ENCODE data around the gene IARS2.
"Not testable (repeated sequence)": the region's sequence is repeated elsewhere in the genome, so short reads cannot be mapped to it uniquely, and the experiment has no call there.

Gene IARS2

DNA sequence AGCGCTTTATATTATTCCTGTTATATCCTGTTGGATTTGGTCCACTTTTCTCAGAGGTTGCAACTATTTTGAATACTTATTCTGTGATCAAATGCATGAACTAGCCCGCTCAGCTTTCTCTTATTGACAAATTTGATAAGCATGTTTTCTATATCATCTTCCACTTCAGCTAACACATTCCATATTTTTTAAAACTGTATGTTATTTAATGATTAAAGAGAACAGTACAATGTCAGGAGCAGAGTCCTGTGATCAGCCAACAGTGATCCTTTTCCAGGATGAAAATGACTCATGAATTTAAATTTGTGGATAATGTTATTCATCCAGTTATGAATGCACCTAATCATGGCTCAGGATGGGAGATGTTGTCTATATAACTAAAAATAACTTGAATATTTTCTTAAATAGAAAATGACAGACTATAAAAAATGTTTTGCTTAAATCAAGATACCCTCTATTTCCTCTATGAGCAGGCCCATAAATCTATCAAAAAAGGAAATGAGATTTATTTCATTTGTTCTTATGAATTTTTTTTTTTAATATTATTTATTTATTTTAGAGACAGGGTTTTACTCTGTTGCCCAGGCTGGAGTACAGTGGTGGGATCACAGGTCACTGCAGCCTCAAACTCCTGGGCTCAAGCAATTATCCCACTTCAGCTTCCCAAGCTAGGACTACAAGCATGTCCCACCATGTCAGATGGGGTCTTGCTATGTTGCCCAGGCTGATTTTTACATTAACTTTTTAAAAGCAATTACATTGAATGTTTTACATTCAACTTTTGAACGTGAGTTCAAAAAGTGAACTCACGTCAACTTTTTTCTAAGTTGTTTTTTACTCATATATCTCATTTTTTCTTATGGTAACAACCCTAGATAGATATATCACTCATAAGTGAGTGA is 16.8 kb upstream of the IARS2 start:
- H3K9me3 ChIP-seq (ENCODE audit: control insufficient read depth, insufficient read depth, low read length), result no peaks in the 10 kb centered on the region
- H3K36me3 ChIP-seq (ENCODE audit: control insufficient read depth, insufficient read depth, low read length), result no peaks in the 10 kb centered on the region
- WGBS (ENCODE audit: insufficient coverage, insufficient read length), result no CpG with 5 or more reads among the region's 4 CpGs
- H3K4me3 ChIP-seq (ENCODE audit: low read length), result no peak overlapping the region
- DNase-seq (ENCODE audit: low read depth, low spot score), result no peak
- H3K27ac ChIP-seq (ENCODE audit: low read length), result no peak overlapping the region
- H3K27me3 ChIP-seq (ENCODE audit: control insufficient read depth, insufficient read depth, low read length), result no peaks in the 10 kb centered on the region
- no peaks in the 10 kb centered on the region for H3K4me1 ChIP-seq (ENCODE audit: control insufficient read depth, insufficient read depth, low read length)

DNA sequence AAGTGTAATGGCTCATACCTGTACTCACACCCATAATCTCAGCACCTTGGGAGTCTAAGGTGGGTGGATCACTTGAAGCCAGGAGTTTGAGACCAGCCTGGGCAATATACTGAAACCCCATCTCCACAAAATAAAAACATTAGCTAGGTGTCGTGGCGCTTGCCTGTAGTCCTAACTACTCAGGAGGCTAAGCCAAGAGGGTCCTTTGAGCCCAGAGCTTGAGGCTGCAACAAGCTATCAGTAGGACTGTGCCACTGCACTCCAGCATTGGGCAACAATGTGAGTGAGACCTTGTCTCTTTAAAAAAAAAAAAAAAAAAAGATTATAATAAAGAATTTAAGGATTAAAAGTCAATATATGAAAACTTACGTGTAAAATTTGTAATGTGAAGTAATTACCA is 16.0 kb upstream of the IARS2 start:
- no peak for DNase-seq (ENCODE audit: low read depth, low spot score)
- H3K27me3 ChIP-seq (ENCODE audit: control insufficient read depth, insufficient read depth, low read length), result no peaks in the 10 kb centered on the region
- no peaks in the 10 kb centered on the region for H3K9me3 ChIP-seq (ENCODE audit: control insufficient read depth, insufficient read depth, low read length)
- no CpG with 5 or more reads among the region's 3 CpGs for WGBS (ENCODE audit: insufficient coverage, insufficient read length)
- H3K4me3 ChIP-seq (ENCODE audit: low read length), result no peak overlapping the region
- no peaks in the 10 kb centered on the region for H3K4me1 ChIP-seq (ENCODE audit: control insufficient read depth, insufficient read depth, low read length)
- H3K36me3 ChIP-seq (ENCODE audit: control insufficient read depth, insufficient read depth, low read length), result no peaks in the 10 kb centered on the region
- no peak overlapping the region for H3K27ac ChIP-seq (ENCODE audit: low read length)

- Histone ChIP-seq H3K27ac (ENCODE audit: low read length) (no peak overlapping the region), H3K4me3 (ENCODE audit: low read length) (no peak overlapping the region), H3K9me3 (ENCODE audit: control insufficient read depth, insufficient read depth, low read length) (no peaks in the 10 kb centered on the region), H3K27me3 (ENCODE audit: control insufficient read depth, insufficient read depth, low read length) (no peaks in the 10 kb centered on the region), H3K36me3 (ENCODE audit: control insufficient read depth, insufficient read depth, low read length) (no peaks in the 10 kb centered on the region), H3K4me1 (ENCODE audit: control insufficient read depth, insufficient read depth, low read length) (no peaks in the 10 kb centered on the region)
- no peak for DNase-seq (ENCODE audit: low read depth, low spot score)
- no CpG with 5 or more reads among the region's 1 CpG for WGBS (ENCODE audit: insufficient coverage, insufficient read length)
Measured at GRCh38 chr1:220084460-220084859, 9.5 kb upstream of the IARS2 start.

GRCh38 chr1:220086261-220086686 is 7.7 kb upstream of the IARS2 start:
- not testable (repeated sequence) for H3K4me1 ChIP-seq (ENCODE audit: control insufficient read depth, insufficient read depth, low read length); H3K9me3 ChIP-seq (ENCODE audit: control insufficient read depth, insufficient read depth, low read length); H3K27ac ChIP-seq (ENCODE audit: low read length); H3K36me3 ChIP-seq (ENCODE audit: control insufficient read depth, insufficient read depth, low read length); DNase-seq (ENCODE audit: low read depth, low spot score); H3K27me3 ChIP-seq (ENCODE audit: control insufficient read depth, insufficient read depth, low read length); H3K4me3 ChIP-seq (ENCODE audit: low read length)
- WGBS (ENCODE audit: insufficient coverage, insufficient read length), result no CpG with 5 or more reads among the region's 15 CpGs

DNA sequence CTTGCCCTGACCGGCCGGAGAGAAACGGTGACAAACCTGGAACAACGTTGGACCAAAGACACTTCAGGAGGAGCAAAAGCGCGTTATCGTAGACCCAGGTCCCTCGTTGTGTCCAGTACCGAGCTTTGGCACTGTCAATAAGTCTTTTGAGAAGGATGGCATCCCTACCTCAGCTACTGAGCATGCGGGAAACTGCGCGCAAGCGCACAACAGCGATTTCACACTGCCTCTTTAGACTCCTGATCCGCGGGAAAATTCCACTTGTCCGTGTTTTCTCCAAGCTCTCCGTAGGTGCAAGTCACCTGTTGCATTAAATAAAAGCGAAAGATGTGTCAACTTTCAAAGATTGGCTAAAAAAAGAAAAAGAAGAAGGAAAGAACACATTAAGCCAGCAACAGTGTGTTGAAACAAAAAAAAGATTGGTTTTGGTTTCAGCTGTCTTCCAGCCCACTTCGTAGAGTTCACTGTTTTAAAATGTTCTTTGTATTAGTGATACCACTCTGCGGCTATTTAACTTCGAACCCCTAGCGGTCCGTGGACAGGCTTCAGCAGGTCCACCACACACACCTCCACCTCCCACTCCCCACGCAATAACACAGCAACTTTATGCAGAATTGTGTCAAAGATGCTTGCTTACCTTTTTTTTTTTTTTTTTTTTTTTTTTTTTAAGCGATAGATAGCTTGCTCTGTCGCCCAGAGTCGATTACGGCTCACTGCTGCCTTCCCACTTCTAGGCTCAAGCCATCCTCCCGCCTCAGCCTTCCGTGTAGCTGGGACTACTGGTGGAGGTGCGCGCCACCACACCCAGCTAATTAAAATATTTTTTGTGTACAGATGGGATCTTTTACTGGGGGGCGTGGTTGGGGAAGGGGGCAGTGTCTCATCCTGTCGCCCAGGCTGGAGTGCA is 4.0 kb upstream of the IARS2 start, which contains the start of gene BPNT1:
Gene BPNT1 (minus strand): TSS at position 139 of the 907 bp plus-strand sequence. CDS start 9,942 bp downstream, outside the sequence.
- no peaks in the 10 kb centered on the region for H3K9me3 ChIP-seq (ENCODE audit: control insufficient read depth, insufficient read depth, low read length)
- WGBS (ENCODE audit: insufficient coverage, insufficient read length), result no CpG with 5 or more reads among the region's 35 CpGs
- H3K36me3 ChIP-seq (ENCODE audit: control insufficient read depth, insufficient read depth, low read length), result no peaks in the 10 kb centered on the region
- H3K4me1 ChIP-seq (ENCODE audit: control insufficient read depth, insufficient read depth, low read length), result no peaks in the 10 kb centered on the region
- no peak within 1 kb of the TSS for H3K27ac ChIP-seq (ENCODE audit: low read length)
- H3K4me3 ChIP-seq (ENCODE audit: low read length), result peak within 1 kb of the TSS; percentile 82; the same call in 1 of the 2 replicates
- H3K27me3 ChIP-seq (ENCODE audit: control insufficient read depth, insufficient read depth, low read length), result no peaks in the 10 kb centered on the region
- peak; percentile 88 for DNase-seq (ENCODE audit: low read depth, low spot score)

DNA sequence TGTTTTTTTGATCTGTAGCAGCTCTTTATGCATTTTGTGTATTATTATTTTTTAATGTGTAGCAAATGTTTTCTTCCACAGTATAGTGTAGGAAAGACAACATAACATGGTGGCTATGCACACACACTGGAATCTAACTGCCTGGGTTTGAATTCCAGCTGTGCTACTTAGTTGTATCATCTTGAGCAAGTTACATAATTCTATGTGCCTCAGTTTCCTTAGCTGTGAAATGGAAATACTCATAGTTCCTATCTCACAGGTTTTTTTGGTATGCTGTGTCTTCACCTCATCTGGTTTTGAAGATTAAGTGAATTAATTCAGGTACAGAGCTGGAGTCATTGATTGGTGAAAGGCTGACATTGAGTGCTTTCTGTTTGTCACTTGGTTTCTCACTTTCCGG is 1.2 kb upstream of the IARS2 start:
- Histone ChIP-seq H3K4me1 (ENCODE audit: control insufficient read depth, insufficient read depth, low read length) (no peaks in the 10 kb centered on the region), H3K9me3 (ENCODE audit: control insufficient read depth, insufficient read depth, low read length) (no peaks in the 10 kb centered on the region), H3K27me3 (ENCODE audit: control insufficient read depth, insufficient read depth, low read length) (no peaks in the 10 kb centered on the region), H3K4me3 (ENCODE audit: low read length) (no peak overlapping the region), H3K27ac (ENCODE audit: low read length) (no peak overlapping the region), H3K36me3 (ENCODE audit: control insufficient read depth, insufficient read depth, low read length) (no peaks in the 10 kb centered on the region; the same call in 1 of the 2 replicates)
- WGBS (ENCODE audit: insufficient coverage, insufficient read length), result no CpG with 5 or more reads among the region's 1 CpG
- DNase-seq (ENCODE audit: low read depth, low spot score), result no peak

- Histone ChIP-seq H3K9me3 (ENCODE audit: control insufficient read depth, insufficient read depth, low read length) (no peaks in the 10 kb centered on the region), H3K36me3 (ENCODE audit: control insufficient read depth, insufficient read depth, low read length) (no peaks in the 10 kb centered on the region; the same call in 1 of the 2 replicates), H3K27me3 (ENCODE audit: control insufficient read depth, insufficient read depth, low read length) (no peaks in the 10 kb centered on the region), H3K4me1 (ENCODE audit: control insufficient read depth, insufficient read depth, low read length) (no peaks in the 10 kb centered on the region), H3K27ac (ENCODE audit: low read length) (no peak overlapping the region), H3K4me3 (ENCODE audit: low read length) (no peak overlapping the region)
- no peak for DNase-seq (ENCODE audit: low read depth, low spot score)
- no CpG with 5 or more reads among the region's 12 CpGs for WGBS (ENCODE audit: insufficient coverage, insufficient read length)
Measured at GRCh38 chr1:220093361-220094015, 444 bp upstream of the IARS2 start.

GRCh38 chr1:220099826-220100225 is 5.9 kb downstream of the IARS2 start:
- H3K27me3 ChIP-seq (ENCODE audit: control insufficient read depth, insufficient read depth, low read length), result no peaks in the 10 kb centered on the region
- no peaks in the 10 kb centered on the region for H3K4me1 ChIP-seq (ENCODE audit: control insufficient read depth, insufficient read depth, low read length)
- no peak overlapping the region for H3K27ac ChIP-seq (ENCODE audit: low read length)
- DNase-seq (ENCODE audit: low read depth, low spot score), result no peak
- no peaks in the 10 kb centered on the region; the same call in 1 of the 2 replicates for H3K36me3 ChIP-seq (ENCODE audit: control insufficient read depth, insufficient read depth, low read length)
- H3K9me3 ChIP-seq (ENCODE audit: control insufficient read depth, insufficient read depth, low read length), result no peaks in the 10 kb centered on the region
- H3K4me3 ChIP-seq (ENCODE audit: low read length), result no peak overlapping the region

DNA sequence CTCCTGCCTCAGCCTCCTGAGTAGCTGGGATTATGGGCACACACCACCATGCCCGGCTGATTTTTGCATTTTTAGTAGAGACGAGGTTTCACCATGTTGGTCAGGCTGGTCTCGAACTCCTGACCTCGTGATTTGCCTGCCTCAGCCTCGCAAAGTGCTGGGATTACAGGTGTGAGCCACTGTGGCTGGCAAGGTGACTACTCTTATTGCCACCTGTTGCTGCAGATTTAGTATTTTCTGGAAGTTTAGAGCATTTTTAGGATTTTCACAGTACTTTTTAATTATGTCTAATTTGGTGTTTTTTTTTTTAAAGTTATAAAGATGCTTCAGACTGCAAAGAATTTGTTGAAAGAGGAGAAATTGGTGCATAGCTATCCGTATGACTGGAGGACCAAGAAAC is 16.5 kb downstream of the IARS2 start:
- H3K36me3 ChIP-seq (ENCODE audit: control insufficient read depth, insufficient read depth, low read length); H3K9me3 ChIP-seq (ENCODE audit: control insufficient read depth, insufficient read depth, low read length); DNase-seq (ENCODE audit: low read depth, low spot score); H3K27ac ChIP-seq (ENCODE audit: low read length); H3K4me1 ChIP-seq (ENCODE audit: control insufficient read depth, insufficient read depth, low read length); H3K4me3 ChIP-seq (ENCODE audit: low read length); H3K27me3 ChIP-seq (ENCODE audit: control insufficient read depth, insufficient read depth, low read length): not testable (repeated sequence)
- no CpG with 5 or more reads among the region's 6 CpGs for WGBS (ENCODE audit: insufficient coverage, insufficient read length)

DNA sequence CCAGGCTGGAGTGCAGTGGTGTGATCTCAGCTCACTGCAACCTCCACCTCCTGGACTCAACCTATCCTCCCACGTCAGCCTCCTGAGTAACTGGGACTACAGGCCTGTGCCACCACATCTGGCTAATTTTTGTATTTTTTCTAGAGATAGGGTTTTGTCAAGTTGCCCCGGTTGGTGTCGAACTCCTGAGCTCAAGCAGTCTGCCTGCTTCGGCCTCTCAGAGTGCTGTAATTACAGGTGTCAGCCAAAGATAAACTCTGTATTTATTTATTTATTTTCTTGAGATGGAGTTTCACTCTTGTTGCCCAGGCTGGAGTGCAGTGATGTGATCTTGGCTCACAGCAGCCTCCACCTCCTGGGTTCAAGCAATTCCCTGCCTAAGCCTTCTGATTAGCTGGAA is 18.7 kb downstream of the IARS2 start:
- H3K36me3 ChIP-seq (ENCODE audit: control insufficient read depth, insufficient read depth, low read length); H3K27me3 ChIP-seq (ENCODE audit: control insufficient read depth, insufficient read depth, low read length); H3K4me1 ChIP-seq (ENCODE audit: control insufficient read depth, insufficient read depth, low read length); H3K27ac ChIP-seq (ENCODE audit: low read length); DNase-seq (ENCODE audit: low read depth, low spot score); H3K4me3 ChIP-seq (ENCODE audit: low read length); H3K9me3 ChIP-seq (ENCODE audit: control insufficient read depth, insufficient read depth, low read length): not testable (repeated sequence)
- no CpG with 5 or more reads among the region's 4 CpGs for WGBS (ENCODE audit: insufficient coverage, insufficient read length)
